Stimulated activated naive CD4-positive, alpha-beta T cell (primary cell): ENCODE measurements around the gene RASA1.
"Not testable (repeated sequence)": the region's sequence is repeated elsewhere in the genome, so short reads cannot be mapped to it uniquely, and the experiment has no call there.

Experiments used
- DNase-seq, 6 experiments: peaks; one replicate each; lab custom pipeline; 2025; lab: John Stamatoyannopoulos, UW

The RASA1 gene

DNA sequence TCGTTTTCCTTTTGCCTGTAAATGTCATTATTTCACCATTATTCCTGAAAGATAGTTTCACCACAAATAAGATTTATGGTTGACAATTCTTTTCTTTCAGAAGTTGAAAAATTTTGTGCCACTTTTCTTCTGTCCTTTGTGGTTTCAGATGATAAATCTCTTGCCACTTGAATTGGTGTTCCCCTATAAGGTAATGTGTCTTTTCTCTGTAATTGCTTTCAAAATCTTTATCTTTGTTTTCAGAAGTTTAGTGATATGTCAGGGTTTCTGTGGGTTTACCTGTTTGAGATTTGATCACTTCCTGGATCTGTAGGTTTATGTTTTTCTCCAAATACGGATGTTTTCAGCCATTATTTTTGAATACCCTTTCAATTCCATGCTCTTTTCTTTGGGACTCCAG, 14.6 kb downstream of the RASA1 start:
- peak in 3 of 6 experiments; percentile 49 to 56 (median 54) for DNase-seq

DNA sequence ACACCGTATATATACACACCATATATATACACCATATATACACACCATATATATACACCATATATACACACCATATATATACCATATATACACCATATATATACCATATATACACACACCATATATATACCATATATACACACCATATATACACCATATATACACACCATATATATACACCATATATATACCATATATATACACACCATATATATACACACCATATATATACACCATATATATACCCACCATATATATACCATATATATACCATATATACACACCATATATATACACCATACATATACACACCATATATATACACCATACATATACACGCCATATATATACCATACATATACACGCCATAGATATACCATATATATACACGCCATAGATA, 19.6 kb downstream of the RASA1 start:
- DNase-seq: not testable (repeated sequence)

DNA sequence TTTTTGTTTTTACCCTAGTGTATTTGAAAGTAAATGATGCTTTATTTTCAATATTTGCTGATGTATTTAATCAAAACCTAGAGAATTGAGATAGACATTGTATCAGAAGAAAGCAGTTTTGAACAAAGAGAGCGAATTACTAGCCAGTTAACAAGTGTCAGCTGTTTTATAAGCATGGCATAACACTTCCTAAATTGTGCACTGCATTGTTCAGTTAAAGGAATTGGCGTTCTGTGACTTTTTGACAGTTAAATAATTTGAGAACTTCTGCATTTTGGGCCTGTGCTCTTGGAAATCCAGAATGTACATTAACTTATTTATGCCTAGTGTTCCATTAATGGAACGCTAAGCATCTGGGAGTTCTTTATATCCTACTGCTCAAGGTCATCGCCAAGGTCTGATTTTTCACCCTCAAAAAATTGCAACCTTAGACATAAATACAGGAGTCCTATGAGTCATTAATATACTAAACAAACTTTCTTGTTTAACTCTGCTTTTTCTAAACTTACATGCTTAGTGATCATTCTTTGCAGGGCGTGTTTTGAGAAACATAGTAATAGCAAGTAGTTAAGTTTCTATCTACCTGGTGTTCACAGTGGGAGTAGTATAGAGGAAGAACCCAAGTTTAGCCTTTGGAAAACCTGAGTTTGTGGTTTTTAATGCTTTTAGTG, 31.1 kb downstream of the RASA1 start:
- DNase-seq: no peak

DNA sequence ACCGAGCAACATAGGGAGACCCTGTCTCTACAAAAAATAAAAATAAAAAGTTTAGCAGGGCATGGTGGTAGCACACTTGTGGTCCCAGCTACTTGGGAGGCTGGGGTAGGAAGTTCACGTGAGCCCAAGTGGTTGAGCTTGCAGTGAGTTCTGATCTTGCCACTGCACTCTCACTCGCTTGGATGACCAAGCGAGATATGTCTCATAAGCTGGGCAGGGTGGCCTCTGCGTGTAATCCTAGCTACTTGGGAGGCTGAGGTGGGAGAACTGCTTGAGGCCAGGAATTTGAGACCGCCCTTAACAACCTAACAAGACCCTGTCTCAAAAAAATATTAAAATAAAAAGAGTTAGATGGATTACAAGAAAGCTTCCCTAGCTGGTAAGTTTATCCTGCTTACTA, 32.5 kb downstream of the RASA1 start:
- DNase-seq: no peak

DNA sequence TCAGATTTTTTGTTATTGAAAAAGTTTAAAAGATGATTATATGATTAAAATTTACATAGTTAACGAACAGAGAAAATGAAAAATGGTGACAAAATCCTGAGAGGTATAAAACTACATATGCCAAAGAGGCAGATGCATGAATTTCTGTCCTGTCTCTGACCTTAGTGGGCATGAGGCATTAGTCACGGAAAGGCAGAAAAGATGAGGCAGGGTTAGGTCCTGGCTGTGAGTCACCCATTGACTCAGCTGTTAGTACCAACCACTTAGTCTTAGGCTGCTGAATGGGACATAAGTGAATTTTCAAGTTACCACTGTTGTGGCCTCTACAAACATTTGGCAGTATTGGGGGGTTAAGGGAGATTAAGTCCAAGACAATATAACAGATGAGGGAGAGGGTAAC, 33.1 kb downstream of the RASA1 start:
- DNase-seq: no peak

DNA sequence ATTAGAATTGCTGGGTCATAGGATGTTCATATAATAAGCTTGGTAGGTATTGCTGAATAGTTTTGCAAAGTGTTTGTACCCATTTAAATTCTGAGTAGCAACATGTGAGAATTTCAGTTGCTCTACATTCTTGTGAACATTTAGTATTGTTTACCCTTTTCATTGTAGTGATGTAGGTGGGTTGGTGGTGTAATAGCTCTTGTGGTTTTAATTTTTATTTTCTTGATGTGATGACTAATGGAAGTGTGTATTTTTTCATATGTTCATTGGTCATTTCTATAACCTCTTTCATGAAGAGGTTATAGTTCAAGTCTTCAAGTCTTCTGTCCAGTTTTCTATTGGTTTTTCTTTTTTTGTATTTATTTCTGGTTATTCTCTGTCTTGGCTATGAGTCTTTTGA, 34.4 kb downstream of the RASA1 start:
- no peak for DNase-seq

DNA sequence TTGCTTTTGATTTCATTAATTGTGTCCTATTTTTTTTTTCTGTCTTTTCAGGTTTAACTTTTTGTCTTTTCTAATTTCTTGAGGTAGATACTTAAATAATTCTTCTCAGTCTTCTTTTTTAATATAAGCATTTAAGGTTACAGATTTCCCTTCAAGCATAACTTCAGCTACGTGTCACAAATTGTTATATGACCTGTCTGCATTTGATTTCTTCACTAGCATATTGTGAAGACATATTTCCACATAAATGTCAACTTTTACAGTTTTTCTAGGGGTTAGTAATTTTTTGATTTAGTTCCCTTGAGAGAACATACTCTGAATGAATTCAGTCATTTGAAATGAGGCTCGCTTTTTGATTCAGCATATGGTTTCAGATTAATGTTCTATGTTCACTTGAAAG, 35.6 kb downstream of the RASA1 start:
- no peak for DNase-seq

DNA sequence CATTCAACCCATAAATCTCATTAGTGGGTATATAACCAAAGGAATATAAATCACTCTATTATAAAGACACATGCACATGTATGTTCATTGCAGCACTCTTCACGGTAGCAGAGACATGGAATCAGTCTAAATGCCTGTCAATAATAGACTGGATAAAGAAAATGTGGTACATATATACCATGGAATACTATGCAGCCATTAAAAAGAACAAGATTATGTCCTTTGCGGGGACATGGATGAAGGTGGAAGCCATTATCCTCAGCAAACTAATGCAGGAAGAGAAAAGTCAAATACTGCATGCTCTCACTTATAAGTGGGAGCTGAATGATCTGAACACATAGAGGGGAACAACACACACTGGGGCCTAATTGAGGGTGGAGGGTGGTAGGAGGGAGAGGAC, 38.4 kb downstream of the RASA1 start:
- DNase-seq: not testable (repeated sequence)

DNA sequence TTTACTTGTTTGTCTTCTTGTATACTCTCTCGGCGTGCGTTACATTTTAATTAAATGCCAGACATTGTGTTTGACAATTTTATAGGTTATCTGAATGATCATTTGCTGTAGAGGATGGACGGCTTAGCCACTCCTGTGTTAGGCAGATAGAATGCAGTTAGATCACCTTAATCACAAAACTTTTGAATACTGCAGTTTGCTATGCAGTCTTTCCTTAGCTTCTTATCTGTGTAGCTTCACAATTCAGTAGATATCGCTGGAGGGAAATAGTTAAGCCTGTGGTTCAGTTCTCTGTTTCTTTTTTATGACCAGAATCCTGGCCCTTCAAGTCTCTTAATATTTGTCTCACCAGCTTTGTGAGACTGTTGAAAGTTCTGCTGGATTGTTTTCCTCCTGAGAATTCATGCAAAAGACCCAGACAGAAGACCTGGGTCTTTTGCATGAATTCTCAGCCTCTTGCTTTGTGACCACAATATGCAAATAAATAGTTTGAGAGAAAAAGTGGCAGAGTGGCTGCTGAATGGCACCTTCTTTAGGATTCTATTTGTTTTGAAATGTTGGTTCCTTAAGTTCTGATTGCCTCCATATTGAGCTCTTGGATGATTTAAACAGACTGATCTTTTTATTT, 40.2 kb downstream of the RASA1 start:
- DNase-seq: no peak

DNA sequence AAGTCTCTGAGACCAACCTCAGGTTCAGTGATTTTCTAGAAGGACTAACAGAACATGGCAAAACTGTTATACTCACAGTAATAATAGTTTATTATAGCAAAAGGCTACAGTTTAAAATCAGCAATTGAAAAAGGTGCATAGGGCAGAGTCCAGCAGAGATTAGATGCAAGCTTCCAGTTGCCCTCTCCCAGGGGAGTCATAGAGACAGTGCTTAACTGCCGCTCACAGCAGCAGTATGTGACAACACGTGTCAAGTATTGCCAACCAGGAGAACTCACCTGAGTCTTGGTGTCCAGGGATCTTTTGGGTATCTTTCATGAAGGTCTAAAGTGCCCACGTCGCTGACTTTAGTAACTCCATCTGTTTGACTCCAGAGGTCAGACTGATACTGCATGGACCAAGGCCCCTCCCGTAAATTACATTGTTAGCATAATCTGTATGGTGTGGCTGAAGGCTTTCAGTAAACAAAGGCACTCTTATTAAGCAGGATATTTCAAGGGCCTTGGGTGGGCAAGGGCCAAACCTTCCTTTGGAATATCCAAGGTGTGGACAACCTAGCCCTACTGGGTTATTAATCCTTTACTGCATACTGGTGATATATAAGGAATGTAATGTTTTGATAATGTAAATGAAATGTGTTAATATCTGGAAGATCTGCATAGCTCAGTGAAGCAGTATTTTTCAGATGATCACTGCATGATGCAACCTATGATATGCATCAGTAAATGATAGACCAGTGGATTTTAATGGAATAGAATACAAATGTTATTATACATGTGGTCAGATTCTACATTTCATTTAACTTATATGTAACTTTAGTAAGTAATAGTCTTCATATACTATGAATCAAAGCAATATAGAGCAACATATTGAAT, 44.0 kb downstream of the RASA1 start:
- DNase-seq: no peak

DNA sequence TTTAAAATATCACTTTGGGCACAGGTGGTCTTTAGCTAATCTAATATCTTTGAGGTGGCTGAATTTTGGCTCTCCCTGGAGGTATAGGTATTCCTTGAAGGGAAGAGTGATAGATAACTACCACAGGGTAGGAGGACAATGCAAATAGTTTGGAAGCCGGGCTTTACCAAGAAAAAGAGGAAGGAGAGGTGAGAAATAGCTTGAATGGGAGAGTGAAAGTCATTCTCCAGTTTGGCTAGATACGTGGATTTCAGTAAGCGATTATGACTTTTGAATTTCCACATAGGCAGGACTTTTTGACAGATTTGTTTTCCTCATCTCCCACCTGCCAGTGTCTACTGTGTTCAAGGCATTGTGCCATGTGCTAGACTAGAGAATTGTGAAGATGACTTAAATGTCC, 45.5 kb downstream of the RASA1 start:
- DNase-seq: no peak

DNA sequence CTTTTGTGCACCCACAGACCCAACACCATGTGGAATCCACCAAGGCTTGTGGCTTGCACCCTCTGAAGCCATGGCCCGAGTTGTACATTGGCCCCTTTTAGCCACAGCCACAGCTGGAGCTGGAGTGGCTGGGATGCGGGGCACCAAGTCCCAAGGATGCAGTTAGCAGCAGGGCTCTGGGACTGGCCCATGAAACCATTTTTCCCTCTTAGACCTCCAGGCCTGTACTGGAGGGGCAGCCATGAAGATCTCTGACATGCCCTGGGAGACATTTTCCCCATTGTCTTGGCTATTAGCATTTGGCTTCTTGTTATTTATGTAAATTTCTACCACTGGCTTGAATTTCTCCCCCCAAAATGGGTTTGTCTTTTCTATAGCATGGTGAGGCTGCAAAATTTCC, 51.8 kb downstream of the RASA1 start:
- DNase-seq: no peak

DNA sequence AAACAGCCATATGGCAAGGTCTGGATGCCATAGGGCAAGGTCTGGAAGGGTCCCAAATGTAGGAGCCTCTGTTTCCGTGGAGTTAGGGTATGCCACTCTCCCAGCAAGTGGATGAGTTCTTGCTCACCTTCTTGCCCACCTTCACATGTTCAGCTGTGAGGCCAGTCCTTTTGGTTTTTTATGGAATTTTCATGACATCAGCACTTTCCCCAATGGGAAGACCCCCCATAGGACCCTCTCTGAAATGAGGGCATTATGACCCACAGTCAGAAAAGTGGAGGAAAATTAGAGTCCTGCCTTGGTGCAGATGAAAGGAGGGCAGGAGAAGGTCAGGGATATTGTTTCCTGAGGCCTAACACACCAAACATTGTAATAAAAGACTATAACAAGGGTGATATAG, 53.9 kb downstream of the RASA1 start:
- no peak for DNase-seq

DNA sequence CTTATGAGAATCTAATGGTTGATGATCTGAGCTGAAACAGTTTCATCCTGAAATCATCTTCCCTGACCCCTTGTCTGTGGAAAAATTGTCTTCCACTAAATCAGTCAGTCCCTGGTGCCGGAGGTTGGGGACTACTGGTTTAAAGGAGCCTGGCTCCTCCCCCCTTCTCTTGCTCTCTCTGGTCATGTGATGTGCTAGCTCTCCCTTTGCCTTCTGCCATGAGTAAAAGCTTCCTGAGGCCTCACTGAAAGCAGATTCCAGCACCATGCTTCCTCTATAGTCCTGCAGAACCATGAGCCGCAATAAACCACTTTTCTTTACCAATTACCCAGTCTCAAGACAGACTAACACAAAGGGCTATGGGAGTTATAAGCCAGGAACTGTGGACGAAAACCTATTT, 54.7 kb downstream of the RASA1 start:
- DNase-seq: no peak

DNA sequence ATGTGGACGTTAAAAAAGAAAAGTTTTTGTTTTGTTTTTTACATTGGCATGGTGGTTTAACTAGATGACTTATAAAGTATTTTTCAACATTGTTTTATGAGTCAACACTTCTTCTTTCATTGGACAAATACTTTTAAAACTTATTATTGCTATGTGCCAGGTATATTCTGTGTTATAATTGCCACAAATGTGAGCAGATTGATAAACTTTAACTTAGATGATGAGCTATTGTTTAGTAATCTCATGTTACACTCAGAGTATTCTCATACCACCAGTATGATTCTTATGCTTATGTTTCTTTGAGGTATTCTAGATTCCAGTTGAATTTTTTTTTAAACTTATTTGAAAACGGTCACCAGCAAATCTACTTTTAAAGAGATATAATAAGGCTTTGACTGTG, 60.3 kb downstream of the RASA1 start:
- DNase-seq: no peak

DNA sequence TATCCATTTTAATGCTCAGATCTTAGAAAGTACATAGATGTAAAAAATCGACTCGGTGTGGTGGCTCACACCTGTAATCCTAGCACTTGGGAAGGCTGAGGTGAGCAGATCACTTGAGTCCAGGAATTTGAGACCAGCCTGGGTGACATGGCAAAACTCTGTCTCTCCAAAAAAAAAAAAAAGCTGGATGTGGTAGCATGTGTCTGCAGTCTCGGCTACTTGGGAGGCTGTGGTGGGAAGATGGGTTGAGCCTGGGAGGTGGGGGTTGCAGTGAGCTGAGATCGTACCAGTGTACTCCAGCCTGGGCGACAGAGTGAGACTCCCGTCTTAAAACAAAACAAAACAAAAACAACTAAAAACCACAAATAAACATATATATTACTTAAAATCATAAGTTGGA, 61.4 kb downstream of the RASA1 start:
- DNase-seq: no peak

DNA sequence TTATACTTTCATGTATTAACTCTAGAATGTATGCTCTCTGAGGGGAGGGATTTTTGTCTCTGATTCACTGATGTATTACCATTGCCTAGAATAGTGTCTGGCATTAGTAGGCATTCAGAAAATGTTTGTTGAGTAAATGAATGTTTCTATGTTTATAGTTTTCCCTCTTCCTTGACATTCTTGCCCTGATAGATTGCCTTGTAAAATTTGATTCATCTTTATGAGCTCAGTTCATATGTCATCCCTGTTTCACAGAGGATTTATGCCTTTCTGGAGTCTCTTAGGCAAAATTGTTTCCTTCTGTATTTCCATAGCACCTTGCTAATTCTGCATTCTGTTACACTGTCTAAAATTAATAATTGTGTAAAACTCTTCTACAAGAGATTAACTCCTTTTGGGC, 72.3 kb downstream of the RASA1 start:
- no peak for DNase-seq

DNA sequence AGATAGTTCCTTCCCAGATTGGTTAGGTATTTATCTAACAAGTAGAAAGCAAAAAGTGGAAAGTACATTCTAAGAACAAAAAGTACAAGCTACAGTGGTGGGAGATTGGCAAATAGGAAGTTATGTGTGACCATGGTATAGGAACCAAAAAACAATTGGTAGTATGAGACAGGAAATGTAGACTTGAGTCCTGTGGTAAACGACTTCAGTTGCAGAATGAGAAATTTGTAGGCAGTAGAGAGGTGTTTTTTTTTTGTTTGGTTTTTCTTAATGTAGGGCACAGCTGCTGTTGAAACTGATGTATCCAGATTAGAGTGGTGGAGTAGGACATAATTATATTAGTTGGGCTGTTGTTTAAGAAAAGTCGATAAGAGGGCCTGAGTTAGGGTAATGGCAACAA, 73.0 kb downstream of the RASA1 start:
- peak in 3 of 6 experiments; percentile 55 to 63 (median 57) for DNase-seq

DNA sequence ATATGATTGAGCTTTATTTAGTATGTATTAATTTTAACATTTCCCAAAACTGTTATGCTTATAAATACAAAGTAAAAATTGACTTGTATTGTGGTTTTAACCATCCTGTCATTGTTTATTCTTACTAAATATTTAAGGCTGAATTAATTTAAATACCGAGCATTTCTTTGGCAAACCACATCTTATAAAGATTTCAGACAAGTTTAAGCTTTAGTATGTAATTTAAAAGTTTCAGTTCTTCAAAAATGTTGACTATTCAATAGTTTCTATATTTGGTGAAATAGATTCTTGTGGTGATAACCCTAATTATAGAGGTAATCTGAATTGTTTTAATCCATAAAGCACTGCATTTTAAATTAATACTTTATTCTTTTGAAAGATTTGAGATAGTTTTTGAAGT, 79.6 kb downstream of the RASA1 start:
- DNase-seq: no peak

DNA sequence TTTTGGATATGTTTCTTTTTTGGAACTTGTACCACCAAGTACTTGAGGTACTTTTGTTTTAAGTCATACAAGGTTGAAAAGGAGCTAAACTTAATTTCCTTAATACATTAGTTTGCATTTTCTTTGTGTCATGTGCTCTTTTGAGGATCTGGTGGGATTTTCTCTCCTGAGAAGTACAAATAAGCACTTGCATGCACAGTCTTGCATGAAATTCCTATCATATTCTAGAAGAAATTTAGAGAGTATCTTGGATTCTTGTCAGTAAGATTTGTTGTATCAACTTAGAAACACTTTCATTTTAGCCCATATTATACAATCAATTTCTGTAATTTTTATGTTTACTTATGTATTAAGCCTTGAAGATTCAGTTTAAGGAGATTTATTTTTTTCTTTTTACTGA, 80.2 kb downstream of the RASA1 start:
- no peak for DNase-seq

DNA sequence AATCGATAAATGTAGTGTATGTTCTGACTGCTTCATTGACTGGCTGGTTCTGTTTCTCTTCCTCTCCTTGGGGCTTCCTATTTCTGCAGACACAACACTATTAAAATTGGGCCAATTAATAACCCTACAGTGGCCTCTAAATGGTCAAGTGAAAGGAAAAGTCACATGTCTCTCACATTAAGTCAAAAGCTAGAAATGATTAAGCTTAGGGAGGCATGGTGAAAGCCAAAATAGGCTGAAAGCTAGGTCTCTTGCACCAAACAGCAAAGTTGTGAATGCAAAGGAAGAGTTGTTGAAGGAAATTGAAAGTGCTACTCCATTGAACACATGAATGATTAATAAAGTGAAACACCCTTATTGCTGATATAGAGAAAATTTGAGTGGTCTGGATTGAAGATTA, 86.8 kb downstream of the RASA1 start:
- DNase-seq: no peak

DNA sequence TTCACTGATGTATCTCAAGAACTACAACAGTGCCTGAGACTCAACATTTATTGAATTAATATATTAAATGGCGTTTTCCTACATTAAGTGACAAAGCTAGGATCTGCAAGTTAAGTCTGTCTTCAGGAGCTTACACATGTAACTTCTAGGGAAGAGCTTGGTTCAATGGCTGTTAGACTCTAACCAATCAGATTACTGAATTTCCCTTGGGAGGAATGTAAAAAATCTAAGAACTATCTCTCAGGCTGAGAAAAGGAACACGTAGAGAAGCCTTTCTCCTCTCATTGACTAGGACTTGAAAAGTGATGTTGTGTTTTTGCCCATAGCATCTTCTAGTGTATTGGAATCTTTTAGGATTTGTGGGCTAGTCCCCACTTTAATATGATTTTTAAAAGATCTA, 91.4 kb downstream of the RASA1 start:
- no peak for DNase-seq

DNA sequence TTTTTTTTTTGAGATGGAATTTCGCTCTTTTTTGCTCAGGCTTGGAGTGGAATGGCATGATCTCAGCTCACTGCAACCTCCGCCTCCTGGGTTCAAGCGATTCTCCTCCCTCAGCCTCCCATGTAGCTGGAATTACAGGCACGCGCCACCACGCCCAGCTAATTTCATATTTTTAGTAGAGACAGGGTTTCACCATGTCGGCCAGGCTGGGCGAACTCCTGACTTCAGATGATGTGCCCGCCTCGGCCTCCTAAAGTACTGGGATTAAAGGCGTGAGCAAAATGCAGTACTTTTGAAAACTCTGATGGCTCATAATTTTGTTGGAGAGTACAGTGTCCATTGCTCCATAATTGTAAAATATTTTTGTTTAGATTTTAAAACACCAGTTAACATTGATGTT, 92.4 kb downstream of the RASA1 start:
- no peak for DNase-seq
